ENCODE results near the gene TSPAN18.
A peak's percentile ranks its signal among the peaks of the same experiment; 100 is the strongest.

The TSPAN18 gene

DNA sequence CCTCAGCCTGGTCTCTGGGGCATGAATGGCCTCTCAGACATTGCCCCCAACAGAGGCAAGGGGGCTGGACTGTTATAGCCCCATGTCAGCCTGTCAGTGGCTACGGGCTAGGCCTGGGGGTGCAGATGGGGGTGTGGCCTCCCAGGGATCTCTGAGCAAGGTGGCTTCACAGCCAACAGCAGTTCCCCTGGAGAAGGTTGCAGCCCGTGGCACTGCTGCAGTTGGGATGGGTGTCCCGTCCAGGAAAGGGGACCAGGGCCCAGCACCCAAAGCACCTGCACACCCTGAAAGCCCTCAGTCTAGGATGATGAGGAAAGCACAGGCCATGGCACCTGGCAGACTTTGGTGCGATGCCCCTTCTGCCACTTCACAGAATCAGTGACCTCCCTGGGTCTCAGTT, 122.7 kb downstream of the TSPAN18 start:
- FAIRE-seq: no peak
- no peak for DNase-seq (ENCODE audit: insufficient read length)
- TF ChIP-seq POLR2A (IDR thresholded peaks at IDR 0.05; ENCODE audit: low read depth, low read length): no peak
- TF ChIP-seq POLR2AphosphoS5 (IDR thresholded peaks at IDR 0.05; ENCODE audit: low read depth, low read length): no peak

DNA sequence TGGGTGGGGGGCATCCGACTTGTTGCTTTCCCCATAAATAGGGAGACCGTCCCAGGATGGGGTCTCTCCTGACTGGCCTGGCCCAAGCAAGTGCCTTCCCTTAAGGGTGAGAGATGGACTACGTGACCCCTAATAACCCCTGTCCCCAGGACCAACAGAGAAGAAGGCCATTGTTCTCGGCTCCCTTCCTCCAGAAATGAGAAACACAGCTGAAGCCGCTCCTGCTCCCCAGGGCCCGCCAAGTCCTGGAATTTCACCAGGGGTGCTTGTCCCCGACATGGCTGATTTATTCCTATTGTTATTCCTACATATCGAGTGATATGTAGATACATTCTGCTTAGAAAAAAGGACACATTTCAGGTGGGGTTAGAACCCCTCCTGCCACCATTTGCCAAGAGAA, 123.2 kb downstream of the TSPAN18 start:
- FAIRE-seq (no peak), DNase-seq (ENCODE audit: insufficient read length) (no peak)
- TF ChIP-seq POLR2AphosphoS5 (IDR thresholded peaks at IDR 0.05; ENCODE audit: low read depth, low read length) (no peak), TAF1 (IDR thresholded peaks at IDR 0.05; ENCODE audit: borderline replicate concordance, low read depth, low read length) (no peak), POLR2A (IDR thresholded peaks at IDR 0.05; ENCODE audit: low read depth, low read length) (no peak)

DNA sequence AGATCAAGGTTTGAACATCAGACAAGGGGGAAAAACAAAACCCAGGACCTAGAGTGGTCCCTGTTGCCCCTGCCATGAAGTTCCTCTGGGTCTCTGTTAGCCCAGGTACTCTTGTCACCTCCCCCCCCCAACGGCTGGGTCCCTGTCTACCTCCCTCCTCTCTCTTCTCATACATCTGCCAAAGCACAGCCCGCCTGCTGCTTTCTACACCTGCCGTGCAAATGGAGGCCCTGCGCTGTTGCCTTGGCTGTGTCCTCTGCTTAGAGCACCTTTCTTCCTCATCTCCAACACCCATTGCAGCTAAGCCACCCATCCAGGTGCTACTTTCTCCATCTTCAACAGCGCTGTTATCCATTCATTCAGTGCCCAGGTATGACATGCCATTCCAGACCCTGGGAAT, 124.7 kb downstream of the TSPAN18 start:
- DNase-seq (ENCODE audit: insufficient read length) (no peak), FAIRE-seq (no peak)

DNA sequence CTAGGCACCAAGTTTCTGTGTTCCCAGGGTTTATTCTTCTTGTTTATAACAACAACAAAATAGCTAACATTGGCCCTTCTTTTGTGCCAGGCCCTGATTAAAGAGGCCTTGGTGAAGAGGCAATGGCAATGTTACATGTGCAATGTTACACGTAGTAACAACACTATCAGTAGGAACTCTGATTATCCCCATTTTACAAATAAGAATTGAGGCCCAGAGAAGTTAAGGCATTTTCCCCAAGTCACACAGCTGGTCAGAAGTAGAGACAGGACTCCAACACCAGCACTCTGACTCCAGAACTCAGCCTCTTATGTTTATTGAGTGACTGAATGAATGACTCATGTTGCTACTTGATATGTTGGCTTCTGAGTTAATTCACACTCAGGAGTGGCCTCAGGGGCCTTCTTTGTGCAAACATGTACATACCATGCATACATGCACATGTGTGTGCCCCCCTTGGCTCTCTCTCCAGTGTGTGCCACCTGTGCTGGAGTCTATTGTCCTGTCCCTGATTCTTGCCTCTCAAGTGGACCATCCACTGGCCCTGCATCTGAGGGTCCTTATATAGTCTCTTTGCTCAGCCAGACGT, 125.5 kb downstream of the TSPAN18 start:
- FAIRE-seq (no peak), DNase-seq (ENCODE audit: insufficient read length) (no peak)
- TF ChIP-seq POLR2A (IDR thresholded peaks at IDR 0.05; ENCODE audit: low read depth, low read length): no peak
- no peak for TF ChIP-seq POLR2AphosphoS5 (IDR thresholded peaks at IDR 0.05; ENCODE audit: low read depth, low read length)
- no peak for TF ChIP-seq TAF1 (IDR thresholded peaks at IDR 0.05; ENCODE audit: borderline replicate concordance, low read depth, low read length)

More for the DNA sequence above, 124.7 kb downstream of the TSPAN18 start:
- no peak for TF ChIP-seq POLR2A (IDR thresholded peaks at IDR 0.05; ENCODE audit: low read depth, low read length)
- no peak for TF ChIP-seq POLR2AphosphoS5 (IDR thresholded peaks at IDR 0.05; ENCODE audit: low read depth, low read length)
- TF ChIP-seq TAF1 (IDR thresholded peaks at IDR 0.05; ENCODE audit: borderline replicate concordance, low read depth, low read length): no peak

DNA sequence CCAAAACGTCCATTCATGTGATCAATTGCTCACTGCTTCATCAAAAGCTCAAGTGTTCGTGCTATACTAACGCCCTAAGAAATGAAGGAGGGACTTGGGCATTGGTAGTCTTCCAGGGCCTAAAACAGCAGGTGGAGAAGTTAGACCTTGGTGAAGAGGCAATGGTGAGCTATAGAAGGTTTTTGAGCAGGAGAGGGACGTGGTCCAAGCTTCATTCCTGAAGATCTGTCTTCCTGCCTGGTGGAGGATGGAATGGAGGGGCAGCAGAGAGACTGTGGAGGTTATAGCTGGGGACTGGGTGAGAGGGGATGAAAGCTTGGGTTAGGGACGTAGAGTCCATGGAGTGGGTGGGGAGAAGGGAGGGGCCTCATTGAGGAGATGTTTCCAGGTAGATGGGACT, 126.2 kb downstream of the TSPAN18 start:
- no peak for TF ChIP-seq POLR2A (IDR thresholded peaks at IDR 0.05; ENCODE audit: low read depth, low read length)
- TF ChIP-seq TAF1 (IDR thresholded peaks at IDR 0.05; ENCODE audit: borderline replicate concordance, low read depth, low read length): no peak
- TF ChIP-seq POLR2AphosphoS5 (IDR thresholded peaks at IDR 0.05; ENCODE audit: low read depth, low read length): no peak
- no peak for FAIRE-seq

DNA sequence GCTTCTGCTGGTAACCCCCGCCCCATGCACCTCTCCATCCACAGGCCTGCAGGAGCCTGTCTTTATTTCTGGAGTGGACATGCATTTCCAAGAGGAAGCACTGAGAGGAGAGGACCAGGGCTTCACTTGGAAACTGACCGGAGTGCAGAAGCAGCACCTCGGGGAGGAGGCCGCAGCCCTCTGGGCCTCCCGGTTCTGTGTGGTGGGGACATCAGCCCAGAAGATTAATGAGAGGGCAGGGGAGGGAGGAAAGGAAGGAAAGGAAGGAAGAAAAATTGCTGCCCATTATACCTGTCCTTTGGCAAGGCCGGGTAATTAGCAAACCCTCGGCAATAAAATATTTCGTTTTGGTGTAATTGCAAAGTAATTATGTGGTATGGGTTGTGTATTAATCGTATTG, 126.9 kb downstream of the TSPAN18 start:
- DNase-seq (ENCODE audit: insufficient read length): no peak
- FAIRE-seq: no peak
- TF ChIP-seq TAF1 (IDR thresholded peaks at IDR 0.05; ENCODE audit: borderline replicate concordance, low read depth, low read length) (no peak), POLR2AphosphoS5 (IDR thresholded peaks at IDR 0.05; ENCODE audit: low read depth, low read length) (no peak), POLR2A (IDR thresholded peaks at IDR 0.05; ENCODE audit: low read depth, low read length) (no peak)

More for the DNA sequence above, 126.2 kb downstream of the TSPAN18 start:
- DNase-seq (ENCODE audit: insufficient read length): no peak

DNA sequence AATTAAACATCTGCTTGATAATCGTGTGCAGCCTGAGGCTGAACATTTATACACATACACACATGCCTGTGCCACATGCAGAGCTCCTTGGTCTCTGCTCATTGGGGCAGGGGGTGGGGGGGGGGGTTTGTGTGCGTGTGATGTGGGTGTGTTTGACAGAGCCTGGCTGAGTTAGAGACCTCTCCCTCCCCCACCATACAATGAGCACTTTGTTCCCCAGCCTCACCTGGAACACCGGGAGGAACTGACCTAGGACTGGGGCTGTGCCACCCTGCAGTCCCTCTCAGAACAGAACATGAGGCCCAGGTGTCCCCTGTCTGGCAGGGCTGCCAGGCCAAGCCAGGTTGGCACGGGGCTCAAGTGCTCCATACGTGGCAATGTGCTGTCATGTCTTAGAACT, 127.3 kb downstream of the TSPAN18 start:
- TF ChIP-seq POLR2AphosphoS5 (IDR thresholded peaks at IDR 0.05; ENCODE audit: low read depth, low read length) (no peak), TAF1 (IDR thresholded peaks at IDR 0.05; ENCODE audit: borderline replicate concordance, low read depth, low read length) (no peak), POLR2A (IDR thresholded peaks at IDR 0.05; ENCODE audit: low read depth, low read length) (no peak)
- DNase-seq (ENCODE audit: insufficient read length) (no peak), FAIRE-seq (no peak)

DNA sequence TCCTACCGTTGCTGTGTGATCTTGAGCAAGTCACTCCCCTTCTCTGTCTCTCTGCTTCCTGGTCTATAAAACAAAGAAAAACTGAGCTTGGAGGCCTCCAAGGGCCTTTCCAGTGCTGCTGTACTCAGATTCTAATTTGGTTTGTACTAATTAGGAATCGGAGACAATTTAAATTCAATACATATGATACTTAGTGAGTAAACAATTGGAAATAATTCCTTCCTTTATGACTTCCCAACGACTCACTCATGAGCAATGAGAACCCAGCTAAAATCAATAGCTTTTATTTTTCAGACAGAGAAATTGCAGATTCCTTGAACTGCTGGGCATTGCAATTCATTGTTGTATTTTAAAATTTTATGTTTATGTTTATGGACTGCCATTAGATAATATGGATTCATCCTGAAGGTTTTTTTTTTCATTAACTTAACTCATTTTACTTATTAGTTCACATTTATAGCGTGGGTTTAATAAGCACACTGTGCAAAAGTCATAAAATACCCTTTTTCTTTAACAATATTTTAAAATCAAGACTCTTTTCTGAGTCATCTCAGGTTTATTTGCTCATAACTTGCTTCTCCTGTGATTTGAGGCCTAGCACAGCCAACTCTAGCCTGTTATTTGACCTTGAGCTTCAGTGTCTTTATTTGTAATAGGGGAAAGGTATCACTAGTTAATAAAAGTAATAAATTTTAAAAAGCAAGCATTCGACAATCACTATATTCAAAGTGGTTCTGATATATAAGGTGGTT, 128.2 kb downstream of the TSPAN18 start:
- FAIRE-seq: peak; percentile 58
- DNase-seq (ENCODE audit: insufficient read length): no peak
- TF ChIP-seq POLR2AphosphoS5 (IDR thresholded peaks at IDR 0.05; ENCODE audit: low read depth, low read length) (no peak), TAF1 (IDR thresholded peaks at IDR 0.05; ENCODE audit: borderline replicate concordance, low read depth, low read length) (no peak), POLR2A (IDR thresholded peaks at IDR 0.05; ENCODE audit: low read depth, low read length) (no peak)

DNA sequence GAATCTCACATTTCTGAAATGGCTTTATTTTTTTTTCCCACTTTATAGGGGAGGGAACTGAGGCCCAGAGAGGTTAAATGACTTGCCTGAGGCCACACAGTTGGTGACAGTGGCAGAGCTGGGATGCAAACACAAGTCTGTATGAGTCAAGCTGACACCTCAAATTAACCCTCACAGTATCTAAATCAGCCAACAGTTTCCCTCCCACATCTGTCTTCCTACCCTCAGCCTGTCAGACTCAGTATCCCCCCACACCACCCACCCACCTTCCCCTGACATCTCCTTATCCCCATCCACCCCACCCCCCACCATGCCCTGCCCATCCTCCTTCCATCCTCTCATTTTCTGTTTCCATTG, 128.7 kb downstream of the TSPAN18 start:
- TF ChIP-seq TAF1 (IDR thresholded peaks at IDR 0.05; ENCODE audit: borderline replicate concordance, low read depth, low read length) (no peak), POLR2A (IDR thresholded peaks at IDR 0.05; ENCODE audit: low read depth, low read length) (no peak), POLR2AphosphoS5 (IDR thresholded peaks at IDR 0.05; ENCODE audit: low read depth, low read length) (no peak)
- DNase-seq (ENCODE audit: insufficient read length): no peak
- no peak for FAIRE-seq

DNA sequence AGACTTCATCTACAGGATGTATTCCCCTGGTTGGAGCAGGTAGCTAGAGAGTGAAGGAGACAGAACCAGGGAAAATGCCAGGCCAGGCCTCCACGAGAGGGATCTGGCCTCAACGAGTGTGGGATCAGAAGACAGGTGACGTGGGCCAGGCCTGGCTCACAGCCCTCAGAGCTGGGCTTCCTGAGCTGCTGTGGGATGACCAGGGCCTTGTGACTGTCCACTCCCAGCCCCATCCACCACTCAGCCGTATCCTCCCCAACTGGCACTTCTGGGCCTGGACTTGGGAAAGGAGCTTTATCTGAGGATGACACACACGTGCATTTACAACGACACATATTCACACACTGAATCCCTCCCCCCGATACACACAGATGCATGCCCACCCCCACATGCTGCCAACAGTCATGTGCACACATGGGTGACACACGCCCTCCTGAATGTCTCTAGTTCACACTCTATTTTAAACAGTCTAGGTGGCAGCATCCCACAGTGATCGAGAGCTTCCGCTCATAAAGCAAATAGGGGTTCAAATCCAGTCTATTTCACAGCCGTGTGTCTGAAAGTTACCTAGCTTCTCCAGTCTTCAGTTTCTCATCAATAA, 130.8 kb downstream of the TSPAN18 start:
- no peak for FAIRE-seq
- no peak for DNase-seq (ENCODE audit: insufficient read length)
- no peak for TF ChIP-seq POLR2AphosphoS5 (IDR thresholded peaks at IDR 0.05; ENCODE audit: low read depth, low read length)
- no peak for TF ChIP-seq TAF1 (IDR thresholded peaks at IDR 0.05; ENCODE audit: borderline replicate concordance, low read depth, low read length)
- no peak for TF ChIP-seq POLR2A (IDR thresholded peaks at IDR 0.05; ENCODE audit: low read depth, low read length)

DNA sequence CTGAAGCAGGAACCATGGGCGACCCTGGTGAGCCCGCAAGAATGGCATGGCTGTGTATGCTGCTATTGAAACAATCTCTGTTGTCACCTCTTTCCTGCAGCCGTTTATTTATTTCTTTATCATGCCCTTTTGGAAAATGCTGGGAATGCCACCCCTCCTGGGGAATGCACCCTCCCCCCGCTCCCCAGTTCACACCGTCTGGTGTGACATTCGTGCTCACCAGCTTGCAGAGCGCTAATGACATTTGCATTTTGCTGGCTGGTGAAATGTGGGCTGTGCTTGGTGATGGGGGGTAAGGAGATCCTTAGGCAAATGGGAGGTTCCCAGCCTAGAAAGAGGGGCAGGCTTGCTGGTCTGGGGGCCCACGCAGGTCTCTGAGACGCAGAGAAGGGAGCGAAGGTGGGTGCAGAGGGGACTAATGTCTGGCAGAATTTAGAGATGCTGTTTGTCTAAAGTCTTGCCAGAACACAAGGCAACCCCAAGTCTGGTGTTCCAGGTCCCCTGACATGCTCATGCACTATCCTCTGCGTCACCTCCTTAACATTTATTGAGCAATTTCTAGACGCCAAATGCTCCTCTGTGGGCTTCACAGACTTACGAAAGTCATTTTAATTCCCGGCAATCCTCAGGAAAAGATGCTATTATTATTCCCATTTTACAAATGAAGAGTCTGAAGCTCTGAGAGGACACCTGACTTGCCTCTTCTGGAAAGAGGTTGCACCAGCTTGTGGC, 132.2 kb downstream of the TSPAN18 start:
- FAIRE-seq (no peak), DNase-seq (ENCODE audit: insufficient read length) (no peak)
- TF ChIP-seq POLR2AphosphoS5 (IDR thresholded peaks at IDR 0.05; ENCODE audit: low read depth, low read length): no peak
- no peak for TF ChIP-seq TAF1 (IDR thresholded peaks at IDR 0.05; ENCODE audit: borderline replicate concordance, low read depth, low read length)
- no peak for TF ChIP-seq POLR2A (IDR thresholded peaks at IDR 0.05; ENCODE audit: low read depth, low read length)
